CD4-positive, alpha-beta T cell treated with Interleukin-6 at 100 ng/mL for 8 hours (primary cell): ENCODE measurements around the gene MSI2.
A peak's percentile ranks its signal among the peaks of the same experiment; 100 is the strongest.

ENCODE experiments used
- DNase-seq: peaks from one replicate; pipeline ENCODE4 v3.0.0-alpha.2; 2020; ENCODE audit warnings: mixed read lengths, low spot score

Gene MSI2

DNA sequence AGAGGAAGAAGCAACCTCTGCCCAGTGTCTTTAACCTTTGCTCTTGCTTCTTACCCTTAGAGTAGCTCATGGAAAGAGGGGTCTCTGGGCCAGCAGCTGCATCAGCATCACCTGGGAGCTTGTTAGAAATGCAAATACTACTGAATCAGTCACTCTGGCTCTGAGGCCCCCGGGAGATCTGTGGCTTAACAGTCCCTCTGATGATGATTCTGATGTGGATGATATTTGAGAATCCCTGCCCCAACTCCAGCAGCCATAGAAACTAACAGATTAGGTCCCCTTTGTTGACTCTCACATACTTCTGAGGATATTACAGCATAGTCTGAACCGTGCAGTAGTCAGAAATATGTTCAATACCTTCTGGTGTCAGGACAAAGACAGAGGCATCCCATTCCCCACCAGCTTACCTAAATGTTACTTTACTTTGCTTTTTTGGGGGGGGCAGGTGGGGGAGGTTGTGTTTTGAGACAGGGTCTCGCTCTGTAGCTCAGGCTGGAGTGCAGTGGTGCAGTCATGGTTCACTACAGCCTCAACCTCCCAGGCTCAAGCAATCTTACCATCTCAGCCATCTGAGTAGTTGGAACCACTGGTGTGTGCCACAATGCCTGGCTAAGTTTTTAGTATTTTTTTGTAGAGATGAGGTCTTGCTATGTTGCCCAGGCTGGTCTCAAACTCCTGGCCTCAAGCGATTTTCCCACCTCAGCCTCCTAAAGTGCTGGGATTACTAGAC is 268.7 kb downstream of the MSI2 start:
- DNase-seq = no peak

DNA sequence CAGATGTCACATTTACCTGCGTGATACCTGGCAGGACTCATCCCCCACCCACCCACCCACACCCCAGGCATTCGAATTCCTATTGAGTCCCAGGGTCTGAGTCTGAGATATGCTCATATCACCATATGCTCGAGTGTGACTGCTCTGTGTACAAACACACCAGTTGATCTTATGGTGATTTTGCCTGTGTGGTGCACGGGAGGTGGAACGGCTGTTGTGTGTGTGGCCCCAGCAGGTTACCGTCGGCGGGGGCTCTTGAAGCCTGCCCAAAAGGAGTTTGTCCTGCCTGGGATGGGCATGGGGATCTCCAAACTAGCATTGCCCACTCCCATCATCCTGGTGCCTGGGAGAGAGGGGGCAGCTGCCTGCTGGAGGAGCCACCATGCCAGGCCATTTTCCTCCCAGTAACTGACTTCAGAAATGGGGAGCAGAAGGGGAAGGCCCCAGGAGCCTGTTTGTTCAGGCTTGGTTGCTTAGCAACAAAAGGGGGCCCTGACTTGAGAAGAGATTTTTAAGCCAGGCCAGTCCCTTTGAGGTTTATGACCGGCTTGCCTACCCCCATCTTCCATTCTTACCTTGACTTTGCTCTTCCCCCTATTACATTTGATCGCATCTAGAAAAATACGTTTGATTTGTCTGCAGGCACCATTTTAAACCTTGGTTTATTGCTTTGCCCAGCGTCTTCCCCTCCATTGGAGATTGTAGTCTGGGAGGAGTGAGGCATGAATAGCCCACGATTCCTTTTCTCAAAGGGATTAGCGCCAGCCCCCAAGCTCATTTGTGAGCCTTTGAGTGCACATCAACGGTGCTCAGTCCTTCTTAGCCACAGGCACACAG is 271.1 kb downstream of the MSI2 start:
- DNase-seq = no peak

DNA sequence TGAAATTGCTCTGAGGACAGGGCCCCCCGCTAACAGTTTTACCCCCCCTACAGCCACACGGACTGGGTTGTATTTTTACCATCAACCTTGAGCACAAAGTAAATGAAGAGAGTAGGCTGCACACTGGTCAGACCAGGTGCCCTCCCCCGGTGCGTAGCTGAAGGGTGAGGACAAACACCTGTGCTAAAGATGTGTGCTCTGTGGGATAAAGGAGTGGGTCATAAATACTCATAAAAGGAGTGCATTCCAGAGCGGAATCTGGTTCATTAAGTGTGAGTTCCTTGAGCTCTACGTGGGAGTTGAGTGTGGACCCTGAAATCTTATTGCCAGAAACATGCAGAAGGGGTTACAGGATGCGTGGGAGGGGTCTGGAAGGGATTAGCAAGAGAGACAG is 271.7 kb downstream of the MSI2 start:
- DNase-seq = no peak

DNA sequence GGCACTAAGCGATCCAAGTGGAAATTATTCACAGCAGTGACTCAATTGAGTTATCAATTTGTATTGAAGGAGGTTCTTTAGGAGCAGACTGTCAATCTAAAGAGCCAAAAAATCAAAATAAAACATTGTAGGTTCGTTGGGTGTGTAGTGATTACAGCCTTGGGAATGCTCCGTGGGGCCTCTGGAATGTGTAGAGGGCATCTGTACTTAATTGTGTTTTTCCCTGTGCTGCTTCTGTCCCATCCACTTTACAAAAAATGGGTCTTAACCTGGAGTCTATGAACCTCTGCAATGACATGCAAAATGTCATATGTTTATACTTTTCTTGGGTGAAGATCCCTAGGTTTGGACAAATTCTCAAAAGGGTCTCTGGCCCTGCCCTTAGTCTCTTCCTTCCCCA is 273.7 kb downstream of the MSI2 start:
- DNase-seq = no peak

DNA sequence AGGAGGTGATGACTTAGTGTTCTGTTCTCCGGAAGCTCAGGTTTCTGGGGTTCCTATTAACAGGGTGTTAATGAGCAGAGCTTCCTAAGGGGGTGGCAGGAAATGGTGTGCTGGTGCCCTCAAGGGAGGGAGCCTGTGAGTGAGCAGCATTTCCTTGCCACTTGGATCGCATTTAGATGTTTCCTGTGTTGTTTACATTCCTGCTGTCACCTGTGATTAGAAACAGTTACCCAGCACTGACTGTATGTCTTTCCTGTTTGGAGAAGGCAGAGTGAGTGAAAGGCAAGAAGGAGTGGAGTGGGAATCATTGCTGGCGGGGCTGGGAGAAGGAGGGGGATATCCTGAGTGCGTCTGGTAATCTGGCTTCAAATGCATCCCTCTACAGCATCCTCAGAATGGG is 274.2 kb downstream of the MSI2 start:
- DNase-seq = peak; percentile 7

DNA sequence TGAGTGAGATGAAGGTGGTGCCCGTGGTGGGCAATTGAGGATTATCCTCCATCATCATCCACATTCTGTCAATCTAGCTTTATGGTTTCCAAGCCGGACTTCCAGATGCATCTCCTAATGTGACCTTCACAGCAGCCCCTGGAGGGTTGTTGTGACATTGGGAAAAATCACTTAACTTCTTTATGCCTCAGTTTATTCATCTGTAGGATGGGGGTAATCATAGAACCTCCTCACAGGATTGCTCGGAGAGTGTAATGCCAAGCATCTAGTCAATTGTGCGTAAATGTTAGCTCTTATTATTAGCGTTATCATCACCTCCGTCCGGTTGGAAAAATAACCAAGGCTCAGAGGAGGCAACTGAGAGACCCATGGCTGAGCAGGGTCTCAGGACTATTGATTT is 274.8 kb downstream of the MSI2 start:
- DNase-seq = no peak

DNA sequence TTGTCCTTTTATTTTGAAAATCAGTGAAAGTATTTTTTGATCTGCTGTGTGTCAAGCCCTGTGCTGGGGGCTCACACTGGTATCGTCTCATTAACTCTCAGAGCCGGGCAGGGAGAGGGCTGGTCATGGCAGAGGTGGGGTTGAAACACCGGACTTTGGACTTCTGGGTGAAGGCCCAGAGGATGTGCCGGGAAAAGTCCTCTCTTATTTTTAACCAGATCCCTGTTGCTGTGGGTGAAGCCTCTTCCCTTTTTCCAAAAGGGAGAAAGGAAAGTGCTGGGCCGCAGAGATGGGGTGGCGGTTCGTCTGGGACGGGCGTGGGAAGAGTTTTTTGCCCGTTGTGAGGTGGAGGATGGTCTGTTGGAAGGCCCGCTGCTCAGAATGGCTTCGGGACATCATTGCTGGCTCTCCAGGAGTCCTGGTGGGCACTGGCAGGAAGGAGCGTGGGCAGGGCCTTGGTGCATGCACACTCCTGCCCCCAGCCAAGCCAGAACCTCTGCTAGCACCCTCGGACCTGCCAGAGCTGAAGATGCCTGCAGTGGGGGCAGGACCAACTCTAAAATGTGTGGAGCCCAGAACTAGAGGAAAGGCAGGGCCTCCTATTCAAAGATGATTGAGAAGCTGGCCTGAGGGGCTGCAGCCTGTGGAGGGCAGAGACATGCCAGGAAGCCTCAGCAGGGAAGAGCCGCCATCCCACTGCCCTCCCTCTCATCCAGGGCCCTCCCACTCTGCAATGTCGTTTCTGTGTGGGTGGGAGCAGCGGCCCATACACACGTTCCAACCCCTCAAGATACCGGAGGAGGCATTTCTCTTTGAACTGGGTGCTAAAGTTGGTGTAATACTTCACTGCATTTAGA is 275.6 kb downstream of the MSI2 start:
- no peak for DNase-seq

DNA sequence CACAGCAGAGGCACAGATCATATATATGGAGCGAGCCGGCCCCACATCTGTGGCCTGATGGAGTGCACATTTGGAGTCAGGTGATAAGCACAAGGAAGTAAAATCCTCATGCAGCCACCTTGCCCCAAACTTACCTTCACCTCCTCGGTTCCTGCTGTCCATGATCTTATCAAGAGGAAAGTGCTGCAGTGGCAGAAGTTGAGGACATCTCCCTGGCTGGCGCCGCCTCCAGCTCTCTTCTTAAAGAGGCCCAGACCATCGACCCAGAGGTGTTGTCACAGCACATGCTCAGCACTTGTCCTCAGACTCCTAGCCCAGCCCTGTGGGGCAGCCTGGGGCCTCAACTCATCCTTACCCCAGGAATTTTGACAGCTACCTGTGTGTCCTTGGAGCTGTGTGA is 276.2 kb downstream of the MSI2 start:
- DNase-seq = no peak

DNA sequence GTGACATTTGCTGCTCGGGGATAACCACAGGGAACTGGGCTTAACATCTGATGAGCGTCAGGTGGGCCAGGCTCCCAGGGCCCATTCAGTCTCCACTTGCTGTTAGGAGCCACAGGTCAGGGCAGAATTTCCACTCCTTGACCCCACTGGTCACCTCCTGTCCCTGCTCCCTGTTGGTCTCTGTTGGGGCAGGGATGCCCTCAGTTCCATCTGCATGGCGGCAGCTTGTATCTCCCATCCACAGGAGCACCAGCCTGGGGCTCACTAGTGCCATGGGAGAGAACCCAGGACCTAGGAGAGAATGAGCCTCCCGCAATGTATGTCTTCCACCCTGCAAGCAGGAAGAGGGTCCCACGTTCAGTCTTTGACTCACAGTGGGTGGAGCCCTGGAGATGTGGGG is 276.6 kb downstream of the MSI2 start:
- no peak for DNase-seq

DNA sequence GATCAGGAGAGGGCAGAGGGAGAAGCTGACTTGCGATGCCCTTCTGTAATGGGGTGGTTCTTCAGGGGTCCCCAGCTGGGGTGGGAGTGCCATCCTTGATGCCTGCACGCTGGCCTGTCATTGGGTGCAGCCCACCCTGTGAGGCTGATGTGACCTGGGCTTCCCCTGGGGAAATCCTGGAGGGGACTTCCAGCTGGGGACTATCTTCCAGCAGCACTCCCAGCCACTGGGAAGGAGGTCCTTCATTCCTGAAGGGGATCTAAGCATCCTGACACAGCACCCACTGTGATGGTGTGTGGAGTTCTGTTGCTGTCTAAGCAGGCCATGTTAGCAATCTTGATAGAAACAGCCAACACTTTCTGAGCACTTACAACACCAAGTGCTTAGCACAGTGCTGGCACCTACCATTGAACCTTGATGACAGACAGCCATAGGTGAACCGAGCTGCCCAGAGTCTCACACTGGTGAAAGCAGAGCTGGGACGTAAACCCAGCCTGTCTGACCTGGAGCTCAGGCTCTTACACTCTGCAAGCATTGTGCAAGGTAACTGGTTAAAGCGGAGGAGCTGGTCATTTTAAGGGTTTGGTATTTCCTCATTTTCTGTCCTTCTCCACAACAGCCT is 277.5 kb downstream of the MSI2 start:
- DNase-seq = no peak

DNA sequence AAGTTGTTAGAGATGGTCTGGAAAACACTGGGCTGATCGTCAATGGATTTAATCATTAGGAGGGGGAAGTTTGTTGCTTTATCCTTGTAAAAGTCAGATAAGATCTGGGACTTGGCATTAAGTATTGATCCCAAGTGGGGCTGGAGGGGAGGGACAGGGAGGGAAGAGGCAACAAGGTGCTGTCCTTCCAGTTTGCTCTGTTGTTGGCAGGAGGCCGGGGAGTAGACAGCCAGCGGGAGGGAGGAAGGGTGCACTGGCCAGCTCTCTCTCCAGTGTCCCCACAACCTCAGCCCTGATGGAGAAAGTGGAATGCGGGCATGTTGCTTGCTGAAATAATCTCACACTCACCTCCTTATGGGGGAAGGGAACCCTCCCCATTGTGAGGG is 278.5 kb downstream of the MSI2 start:
- no peak for DNase-seq

DNA sequence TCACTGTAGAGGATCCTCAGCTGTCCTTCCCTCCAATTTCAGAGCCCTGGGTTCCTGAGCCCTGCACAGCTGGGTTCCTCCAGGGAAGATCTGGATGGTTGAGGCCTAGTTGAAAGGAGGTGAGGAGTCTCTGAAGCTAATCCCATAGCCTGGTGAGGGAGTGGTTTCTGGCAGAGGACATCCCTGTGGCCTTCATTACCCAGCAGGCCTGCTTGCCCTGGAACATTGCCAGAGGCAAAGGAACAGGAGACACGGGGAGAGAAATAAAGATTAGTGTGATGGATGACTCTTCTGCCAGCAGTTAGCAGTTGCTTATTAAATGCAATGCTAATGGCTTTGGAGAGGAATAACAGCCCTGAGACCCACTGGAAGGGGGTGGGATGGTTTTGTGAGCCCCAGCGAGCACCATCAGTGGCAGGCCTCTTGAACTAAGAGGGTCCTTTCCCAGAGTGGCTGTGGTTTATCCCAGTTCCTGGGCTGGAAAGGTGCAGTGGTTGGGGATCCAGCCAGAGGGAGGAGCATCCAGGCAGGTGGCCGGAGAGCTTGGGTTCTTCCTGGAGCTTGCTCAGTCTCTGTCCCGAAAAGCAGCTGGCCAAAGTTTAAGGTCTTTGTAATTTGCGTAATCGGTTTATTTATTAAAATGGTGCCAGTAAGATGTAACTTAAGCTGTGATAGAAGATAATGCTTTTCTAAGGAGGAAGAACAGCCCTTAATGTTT is 279.1 kb downstream of the MSI2 start:
- DNase-seq = no peak

DNA sequence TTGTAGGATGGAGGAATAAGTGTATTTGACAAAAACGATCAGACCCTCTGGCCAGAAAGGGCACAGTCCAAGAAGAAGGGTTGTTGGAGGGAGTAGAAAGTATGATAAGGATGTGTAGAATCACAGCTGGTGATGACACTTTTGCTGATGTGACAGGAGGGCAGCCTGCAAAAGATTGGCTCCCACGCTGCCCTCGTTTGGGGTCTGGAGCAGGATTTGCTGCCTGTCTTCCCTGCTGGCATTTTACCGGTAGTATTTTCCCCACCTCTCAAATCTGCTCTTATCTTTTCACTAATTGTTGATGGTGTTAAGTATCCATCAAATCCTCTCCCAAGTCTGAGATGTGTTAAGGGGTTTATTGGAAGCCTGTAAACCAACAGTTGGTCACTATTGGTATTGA is 280.0 kb downstream of the MSI2 start:
- DNase-seq = no peak

DNA sequence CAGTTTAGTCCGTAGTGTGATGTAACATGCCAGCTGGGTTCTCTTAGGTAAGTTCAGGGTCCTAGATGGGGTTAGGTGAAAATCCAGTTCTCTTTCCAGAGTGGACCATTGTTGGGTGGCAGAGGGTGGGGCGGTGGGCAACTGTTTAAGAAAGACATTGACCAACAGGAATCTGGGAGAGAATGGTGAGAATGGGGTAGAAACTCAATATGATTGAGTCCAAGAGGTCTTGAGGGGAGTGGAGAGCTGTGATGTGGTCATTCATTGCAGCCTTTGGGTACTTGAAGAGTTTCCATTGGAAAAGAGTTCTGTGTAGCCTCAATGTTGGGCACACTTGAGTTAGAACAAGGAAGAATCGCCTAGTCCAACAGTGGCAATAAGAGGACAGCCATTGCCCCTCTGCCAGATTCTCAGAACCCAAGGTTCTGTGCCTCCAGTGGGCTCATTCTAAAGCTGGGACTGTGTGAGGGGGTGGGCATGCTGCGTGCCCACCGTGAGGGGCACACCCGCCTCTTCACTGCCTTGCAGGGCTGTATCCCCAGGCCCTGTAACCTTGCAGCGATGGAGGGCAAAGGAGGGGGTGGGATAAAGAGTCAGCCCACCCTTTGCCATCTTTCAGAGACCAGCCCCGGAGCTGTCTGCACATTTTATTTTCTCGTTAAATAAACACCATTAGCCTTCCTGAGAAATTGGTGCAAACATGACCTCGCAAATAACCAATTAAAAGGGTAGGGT is 280.6 kb downstream of the MSI2 start:
- no peak for DNase-seq

DNA sequence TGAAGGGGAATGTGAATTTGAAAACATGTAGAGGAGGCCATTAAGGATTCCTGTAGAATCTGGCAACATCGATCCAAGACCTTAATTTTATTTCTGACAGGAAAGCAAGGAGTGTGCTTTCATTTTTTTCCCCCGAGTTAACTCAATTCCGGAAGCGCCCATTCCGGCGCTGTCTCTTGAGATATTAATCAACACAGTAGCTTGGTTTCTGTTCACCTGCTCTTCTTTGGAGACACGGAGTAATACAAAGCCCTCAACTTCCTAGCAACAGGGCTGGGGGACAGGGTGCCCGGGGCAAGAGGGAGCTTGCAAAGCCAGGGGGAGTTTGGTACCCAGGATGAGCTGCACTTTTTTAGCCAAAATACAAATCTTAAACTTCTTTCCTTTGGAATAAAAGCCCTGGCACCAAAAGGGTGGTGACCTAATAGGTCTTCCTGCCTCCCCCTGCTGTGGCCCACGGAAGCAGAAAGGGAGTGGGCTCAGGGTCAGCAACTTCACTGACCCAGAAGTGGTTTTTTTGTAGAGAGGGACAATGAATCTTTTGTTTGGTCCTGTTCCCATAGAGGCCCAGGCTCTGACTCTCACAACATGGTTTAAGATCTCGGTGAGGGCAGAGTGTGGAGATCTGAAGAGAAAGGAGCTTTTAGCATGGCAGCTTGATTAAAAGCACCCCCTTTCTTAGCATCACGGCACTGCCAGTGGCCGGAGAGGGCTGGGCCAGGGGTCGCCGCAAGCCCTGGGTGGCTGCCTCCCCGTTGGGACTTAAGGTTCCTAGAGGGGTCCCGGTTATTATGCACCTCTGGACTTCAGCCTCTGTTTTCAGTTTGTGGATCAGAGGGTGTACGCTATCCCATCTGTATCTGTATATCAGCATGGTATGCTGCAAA is 281.4 kb downstream of the MSI2 start:
- DNase-seq = no peak

DNA sequence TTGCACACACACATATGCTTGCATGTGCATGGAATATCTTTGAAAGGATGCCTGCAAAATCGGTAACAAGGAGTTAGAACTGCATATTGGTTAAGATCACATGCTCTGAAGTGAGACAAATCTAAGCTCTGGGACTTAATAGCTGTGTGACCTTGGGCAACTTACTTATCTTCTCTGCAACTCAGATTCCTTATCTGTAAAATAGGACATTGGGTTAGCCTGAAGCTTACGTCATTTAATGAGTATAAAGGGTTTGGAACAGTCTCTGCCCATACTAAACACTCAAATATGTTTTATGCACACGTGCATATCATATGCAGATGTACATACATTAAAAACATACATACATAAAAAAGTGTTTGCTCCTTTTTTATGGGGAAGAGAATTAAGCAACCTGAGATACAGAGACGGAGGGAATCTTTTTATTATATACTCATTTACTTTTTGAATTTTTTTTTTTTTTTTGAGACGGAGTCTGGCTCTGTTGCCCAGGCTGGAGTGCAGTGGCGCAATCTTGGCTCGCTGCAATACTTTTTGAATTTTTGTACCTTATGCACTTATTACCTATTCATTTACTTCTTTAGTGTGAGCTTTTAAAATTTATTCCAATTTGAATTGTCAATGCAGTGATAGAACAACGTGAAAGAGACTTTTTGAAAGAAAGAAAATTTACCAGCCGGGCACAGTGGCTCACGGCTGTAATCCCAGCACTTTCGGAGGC is 282.6 kb downstream of the MSI2 start:
- DNase-seq = no peak

DNA sequence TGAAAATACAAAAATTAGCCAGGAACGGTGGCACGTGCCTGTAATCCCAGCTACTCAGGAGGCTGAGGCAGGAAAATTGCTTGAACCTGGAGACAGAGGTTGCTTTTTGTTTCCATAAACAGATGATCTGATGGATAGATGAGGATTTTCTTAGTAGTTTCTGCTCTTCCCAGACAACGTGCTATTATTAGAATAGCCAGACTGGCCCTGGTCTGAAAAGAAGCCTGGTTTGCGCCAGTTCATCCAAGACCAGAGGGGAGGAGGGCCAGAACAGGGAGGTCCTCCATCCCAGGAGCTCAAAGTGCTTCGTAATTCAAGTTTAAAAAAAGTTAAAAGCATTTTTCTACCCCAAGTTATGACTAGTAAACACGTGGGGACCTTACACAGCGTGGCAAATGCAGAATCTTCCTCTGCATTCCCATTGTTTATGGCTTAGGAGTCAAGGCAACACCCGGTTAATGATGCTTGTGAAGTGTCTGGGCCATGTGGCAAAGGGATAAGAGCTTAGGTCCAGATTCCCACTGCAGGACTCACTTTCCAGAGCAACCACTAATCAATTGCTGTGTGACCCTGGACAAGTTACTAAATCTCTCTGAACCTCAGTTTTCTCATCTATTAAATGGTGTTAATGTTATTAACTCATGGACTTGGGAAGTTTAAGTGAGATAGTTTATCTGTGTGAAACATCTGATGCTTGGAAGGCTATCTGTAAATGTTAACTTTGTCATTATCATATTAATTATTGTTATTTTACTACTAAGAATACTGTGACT is 283.4 kb downstream of the MSI2 start:
- no peak for DNase-seq

DNA sequence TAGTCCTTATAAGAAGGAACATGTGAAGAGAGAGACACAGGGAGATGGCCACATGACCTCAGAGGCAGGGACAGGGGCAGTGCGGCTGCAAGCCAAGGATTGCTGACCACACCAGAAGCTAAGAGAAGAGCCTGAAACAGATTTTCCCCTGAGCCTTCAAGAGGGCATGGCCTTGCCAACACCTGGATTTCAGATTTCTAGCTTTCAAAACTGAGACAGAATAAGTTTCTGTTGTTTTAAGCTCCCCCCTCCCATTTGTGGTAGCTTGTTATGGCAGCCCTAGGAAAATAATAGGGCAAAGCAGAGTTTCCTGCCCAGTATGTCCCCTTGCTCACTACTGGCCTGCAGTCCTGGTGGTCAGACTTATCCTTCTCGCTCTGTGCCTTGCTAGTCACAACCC is 284.3 kb downstream of the MSI2 start:
- DNase-seq = no peak
